GM23338 (cell line): ENCODE results near the gene ITGA7. TPM values are rescaled to one million over a fixed set of nuclear protein-coding genes. Genes with fewer than 3 reads are reported as not detected.

ENCODE experiments used
- ATAC-seq: fragments of 200-7000 bp; cut with Tn5 transposase; 3 replicates; pipeline ENCODE4 v1.9.1; 2020
- DNase-seq: peaks from one replicate; pipeline ENCODE4 v3.0.0-alpha.2; 2015; ENCODE audit warnings: low spot score
- H2AFZ ChIP-seq: fragments of 200-600 bp; sonication (generic); 2 replicates; pipeline ENCODE4 v1.8.0; 2016; ENCODE audit warnings: antibody characterized with exemption, mild to moderate bottlenecking, moderate library complexity
- H3F3A ChIP-seq: fragments of 200-600 bp; sonication (generic); replicated peaks from 2 replicates; pipeline ENCODE4 v1.8.0; 2017; ENCODE audit warnings: antibody characterized with exemption, mixed run types, low read depth
- H3K27ac ChIP-seq: fragments of 200-600 bp; sonication (generic); 2 replicates; pipeline ENCODE4 v1.6.1; 2016; ENCODE audit warnings: low read depth
- H3K27me3 ChIP-seq: fragments of 200-600 bp; sonication (generic); 2 replicates; pipeline ENCODE4 v1.8.0; 2016; ENCODE audit warnings: mild to moderate bottlenecking, mixed run types, moderate library complexity; ENCODE audit not compliant: insufficient read depth
- H3K36me3 ChIP-seq: fragments of 200-600 bp; sonication (generic); 2 replicates; pipeline ENCODE4 v1.8.0; 2016; ENCODE audit warnings: mild to moderate bottlenecking; ENCODE audit not compliant: insufficient read depth
- H3K4me1 ChIP-seq: fragments of 200-600 bp; sonication (generic); 2 replicates; pipeline ENCODE4 v1.8.0; 2016; ENCODE audit warnings: mild to moderate bottlenecking, moderate library complexity; ENCODE audit not compliant: insufficient read depth
- H3K4me2 ChIP-seq: fragments of 200-600 bp; sonication (generic); 2 replicates; pipeline ENCODE4 v1.7.1; 2017; ENCODE audit warnings: mixed run types
- H3K4me3 ChIP-seq: fragments of 200-600 bp; sonication (generic); 2 replicates; pipeline ENCODE4 v1.6.1; 2016; ENCODE audit warnings: mixed run types
- H3K79me2 ChIP-seq: fragments of 200-600 bp; sonication (generic); replicated peaks from 2 replicates; pipeline ENCODE4 v1.8.0; 2017; ENCODE audit warnings: mild to moderate bottlenecking; ENCODE audit not compliant: insufficient read depth
- H3K9me2 ChIP-seq: fragments of 200-600 bp; sonication (generic); 2 replicates; pipeline ENCODE4 v1.8.0; 2017; ENCODE audit not compliant: insufficient read depth
- H4K20me1 ChIP-seq: fragments of 200-600 bp; sonication (generic); replicated peaks from 2 replicates; pipeline ENCODE4 v1.8.0; 2017; ENCODE audit warnings: mild to moderate bottlenecking; ENCODE audit not compliant: insufficient read depth
- H3K27ac Mint-ChIP-seq: 2 replicates; pipeline ENCODE4 v1.8.0; 2020; ENCODE audit warnings: inconsistent platforms, mild to moderate bottlenecking, moderate library complexity, mixed read lengths
- H3K27me3 Mint-ChIP-seq: 3 replicates; pipeline ENCODE4 v1.8.0; 2022; ENCODE audit warnings: low read depth, mild to moderate bottlenecking, moderate library complexity, mixed read lengths, inconsistent platforms; ENCODE audit not compliant: insufficient read depth, poor library complexity
- H3K36me3 Mint-ChIP-seq: 3 replicates; pipeline ENCODE4 v1.8.0; 2021; ENCODE audit warnings: low read depth, mild to moderate bottlenecking, inconsistent platforms, moderate library complexity, mixed read lengths
- H3K4me1 Mint-ChIP-seq: 3 replicates; pipeline ENCODE4 v1.8.0; 2020; ENCODE audit warnings: mild to moderate bottlenecking, inconsistent platforms, mixed read lengths
- H3K4me3 Mint-ChIP-seq: 3 replicates; pipeline ENCODE4 v1.8.0; 2021; ENCODE audit warnings: moderate library complexity, mild to moderate bottlenecking, inconsistent platforms, mixed read lengths
- H3K9me3 Mint-ChIP-seq: 3 replicates; pipeline ENCODE4 v1.8.0; 2020; ENCODE audit warnings: moderate library complexity, mild to moderate bottlenecking, inconsistent platforms, mixed read lengths
- CREB1 ChIP-seq: fragments of 250-450 bp; sonication (Bioruptor Pico); IDR thresholded peaks from 2 replicates; pipeline ENCODE4 v1.5.0; 2020; ENCODE audit warnings: low read depth, mild to moderate bottlenecking, moderate library complexity
- ETS1 ChIP-seq: IDR thresholded peaks from 2 replicates; pipeline ENCODE4 v1.6.1; 2016; ENCODE audit warnings: antibody characterized with exemption
- EZH2phosphoT487 ChIP-seq: fragments of 200-600 bp; sonication (generic); IDR thresholded peaks from one replicate; pipeline ENCODE4 v1.8.1; 2018; ENCODE audit warnings: antibody characterized with exemption; ENCODE audit not compliant: unreplicated experiment
- NANOG ChIP-seq: IDR thresholded peaks from 2 replicates; pipeline ENCODE4 v1.6.1; 2016; ENCODE audit warnings: antibody characterized with exemption, borderline replicate concordance
- POLR2AphosphoS5 ChIP-seq: IDR thresholded peaks from 2 replicates; pipeline ENCODE4 v1.6.1; 2016; ENCODE audit warnings: antibody characterized with exemption, low read depth
- STAT1 ChIP-seq: IDR thresholded peaks from one replicate; pipeline ENCODE4 v1.6.1; 2016; ENCODE audit warnings: antibody characterized with exemption; ENCODE audit not compliant: unreplicated experiment
- polyA plus RNA-seq: library from polyadenylated mRNA; unstranded; fragments of >200 nt; fragmentation: Nextera tagmentation; extraction: Ambion mirVana; gene quantifications from 2 replicates; pipeline ENCODE4 v1.2.1, GENCODE V29; 2016
- total RNA-seq: library from RNA; depleted of rRNA; stranded (reverse); fragments of >200 nt; shearing (Covaris generic); gene quantifications from 2 replicates; pipeline ENCODE4 v1.2.3, GENCODE V29; 2014
- TF ChIP-seq, protein P1 (sequence below): fragments of 250-450 bp; sonication (Bioruptor Pico); IDR thresholded peaks from 2 replicates; pipeline ENCODE4 v1.5.0; 2020; ENCODE audit warnings: mild to moderate bottlenecking, moderate library complexity

ITGA7 gene
- total and polyA plus RNA-seq, 2 experiments from 2014 or later = 20.0 to 49.1 TPM

GRCh38 chr12:55642669-55643068 lies 65.0 kb downstream of the ITGA7 start:
- Histone ChIP-seq H3K36me3 (no peaks in the 10 kb centered on the region), H3K27me3 (no peaks in the 10 kb centered on the region), H3K79me2 (no peaks in the 10 kb centered on the region), H3F3A (no peaks in the 10 kb centered on the region), H3K9me2 (peaks cover 7% of the 10 kb centered on the region; the same call in 1 of the 2 replicates), H4K20me1 (no peaks in the 10 kb centered on the region), H3K4me2 (no peak overlapping the region), H3K27ac (no peak overlapping the region), H2AFZ (peak overlapping the region; percentile 56), H3K4me1 (no peaks in the 10 kb centered on the region), H3K4me3 (no peak overlapping the region)
- no peak for TF ChIP-seq ETS1
- no peak for TF ChIP-seq CREB1
- no peak for TF ChIP-seq STAT1
- TF ChIP-seq POLR2AphosphoS5 = no peak
- TF ChIP-seq, protein P1, sequence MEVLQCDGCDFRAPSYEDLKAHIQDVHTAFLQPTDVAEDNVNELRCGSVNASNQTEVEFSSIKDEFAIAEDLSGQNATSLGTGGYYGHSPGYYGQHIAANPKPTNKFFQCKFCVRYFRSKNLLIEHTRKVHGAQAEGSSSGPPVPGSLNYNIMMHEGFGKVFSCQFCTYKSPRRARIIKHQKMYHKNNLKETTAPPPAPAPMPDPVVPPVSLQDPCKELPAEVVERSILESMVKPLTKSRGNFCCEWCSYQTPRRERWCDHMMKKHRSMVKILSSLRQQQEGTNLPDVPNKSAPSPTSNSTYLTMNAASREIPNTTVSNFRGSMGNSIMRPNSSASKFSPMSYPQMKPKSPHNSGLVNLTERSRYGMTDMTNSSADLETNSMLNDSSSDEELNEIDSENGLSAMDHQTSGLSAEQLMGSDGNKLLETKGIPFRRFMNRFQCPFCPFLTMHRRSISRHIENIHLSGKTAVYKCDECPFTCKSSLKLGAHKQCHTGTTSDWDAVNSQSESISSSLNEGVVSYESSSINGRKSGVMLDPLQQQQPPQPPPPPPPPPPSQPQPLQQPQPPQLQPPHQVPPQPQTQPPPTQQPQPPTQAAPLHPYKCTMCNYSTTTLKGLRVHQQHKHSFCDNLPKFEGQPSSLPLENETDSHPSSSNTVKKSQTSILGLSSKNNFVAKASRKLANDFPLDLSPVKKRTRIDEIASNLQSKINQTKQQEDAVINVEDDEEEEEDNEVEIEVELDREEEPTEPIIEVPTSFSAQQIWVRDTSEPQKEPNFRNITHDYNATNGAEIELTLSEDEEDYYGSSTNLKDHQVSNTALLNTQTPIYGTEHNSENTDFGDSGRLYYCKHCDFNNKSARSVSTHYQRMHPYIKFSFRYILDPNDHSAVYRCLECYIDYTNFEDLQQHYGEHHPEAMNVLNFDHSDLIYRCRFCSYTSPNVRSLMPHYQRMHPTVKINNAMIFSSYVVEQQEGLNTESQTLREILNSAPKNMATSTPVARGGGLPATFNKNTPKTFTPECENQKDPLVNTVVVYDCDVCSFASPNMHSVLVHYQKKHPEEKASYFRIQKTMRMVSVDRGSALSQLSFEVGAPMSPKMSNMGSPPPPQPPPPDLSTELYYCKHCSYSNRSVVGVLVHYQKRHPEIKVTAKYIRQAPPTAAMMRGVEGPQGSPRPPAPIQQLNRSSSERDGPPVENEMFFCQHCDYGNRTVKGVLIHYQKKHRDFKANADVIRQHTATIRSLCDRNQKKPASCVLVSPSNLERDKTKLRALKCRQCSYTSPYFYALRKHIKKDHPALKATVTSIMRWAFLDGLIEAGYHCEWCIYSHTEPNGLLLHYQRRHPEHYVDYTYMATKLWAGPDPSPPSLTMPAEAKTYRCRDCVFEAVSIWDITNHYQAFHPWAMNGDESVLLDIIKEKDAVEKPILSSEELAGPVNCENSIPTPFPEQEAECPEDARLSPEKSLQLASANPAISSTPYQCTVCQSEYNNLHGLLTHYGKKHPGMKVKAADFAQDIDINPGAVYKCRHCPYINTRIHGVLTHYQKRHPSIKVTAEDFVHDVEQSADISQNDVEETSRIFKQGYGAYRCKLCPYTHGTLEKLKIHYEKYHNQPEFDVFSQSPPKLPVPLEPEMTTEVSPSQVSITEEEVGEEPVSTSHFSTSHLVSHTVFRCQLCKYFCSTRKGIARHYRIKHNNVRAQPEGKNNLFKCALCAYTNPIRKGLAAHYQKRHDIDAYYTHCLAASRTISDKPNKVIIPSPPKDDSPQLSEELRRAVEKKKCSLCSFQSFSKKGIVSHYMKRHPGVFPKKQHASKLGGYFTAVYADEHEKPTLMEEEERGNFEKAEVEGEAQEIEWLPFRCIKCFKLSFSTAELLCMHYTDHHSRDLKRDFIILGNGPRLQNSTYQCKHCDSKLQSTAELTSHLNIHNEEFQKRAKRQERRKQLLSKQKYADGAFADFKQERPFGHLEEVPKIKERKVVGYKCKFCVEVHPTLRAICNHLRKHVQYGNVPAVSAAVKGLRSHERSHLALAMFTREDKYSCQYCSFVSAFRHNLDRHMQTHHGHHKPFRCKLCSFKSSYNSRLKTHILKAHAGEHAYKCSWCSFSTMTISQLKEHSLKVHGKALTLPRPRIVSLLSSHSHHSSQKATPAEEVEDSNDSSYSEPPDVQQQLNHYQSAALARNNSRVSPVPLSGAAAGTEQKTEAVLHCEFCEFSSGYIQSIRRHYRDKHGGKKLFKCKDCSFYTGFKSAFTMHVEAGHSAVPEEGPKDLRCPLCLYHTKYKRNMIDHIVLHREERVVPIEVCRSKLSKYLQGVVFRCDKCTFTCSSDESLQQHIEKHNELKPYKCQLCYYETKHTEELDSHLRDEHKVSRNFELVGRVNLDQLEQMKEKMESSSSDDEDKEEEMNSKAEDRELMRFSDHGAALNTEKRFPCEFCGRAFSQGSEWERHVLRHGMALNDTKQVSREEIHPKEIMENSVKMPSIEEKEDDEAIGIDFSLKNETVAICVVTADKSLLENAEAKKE (CRISPR knock-in tag) = no peak
- no peak for TF ChIP-seq EZH2phosphoT487
- no peak for TF ChIP-seq NANOG
- H3K36me3 Mint-ChIP-seq = peaks cover 10% of the 10 kb centered on the region; the same call in 1 of the 3 replicates
- DNase-seq = no peak
- H3K9me3 Mint-ChIP-seq = peaks cover 15% of the 10 kb centered on the region
- H3K27me3 Mint-ChIP-seq = peaks cover 5% of the 10 kb centered on the region
- H3K4me3 Mint-ChIP-seq = no peak overlapping the region
- no peak for ATAC-seq
- peaks cover 2% of the 10 kb centered on the region; the same call in 1 of the 3 replicates for H3K4me1 Mint-ChIP-seq
- no peak overlapping the region for H3K27ac Mint-ChIP-seq
